HG03439 (cell line): ENCODE measurements around the gene FBXW12.

Experiments
- ATAC-seq: cut with Tn5 transposase; IDR thresholded peaks from one replicate; pipeline ENCODE4 v1.9.1; 2021; ENCODE audit warnings: mild to moderate bottlenecking, moderate library complexity; ENCODE audit not compliant: unreplicated experiment

FBXW12 gene

GRCh38 chr3:48434591-48435222 lies 62.7 kb downstream of the FBXW12 start:
- no peak for ATAC-seq

GRCh38 chr3:48435223-48435595 lies 63.2 kb downstream of the FBXW12 start:
- no peak for ATAC-seq

- no peak for ATAC-seq
Observed at GRCh38 chr3:48435774-48436476, 63.9 kb downstream of the FBXW12 start.

- no peak for ATAC-seq
Observed at GRCh38 chr3:48436477-48436787, 64.4 kb downstream of the FBXW12 start.

- no peak for ATAC-seq
Observed at GRCh38 chr3:48436855-48437254, 64.8 kb downstream of the FBXW12 start.

- ATAC-seq: no peak
Observed at GRCh38 chr3:48437812-48438211, 65.8 kb downstream of the FBXW12 start.

- ATAC-seq: peak; percentile 88
Observed at GRCh38 chr3:48439820-48440589, 68.0 kb downstream of the FBXW12 start, which contains the start of the genes CCDC51 and TMA7. Gene CCDC51, minus strand, starts transcription at chr3:48440119. Its CDS starts 4,991 bp downstream, at chr3:48435128. Gene TMA7, plus strand, starts transcription at chr3:48440257. Its CDS starts 40 bp downstream, at chr3:48440297.

GRCh38 chr3:48440590-48440958 lies 68.6 kb downstream of the FBXW12 start:
- ATAC-seq: no peak

- ATAC-seq: no peak
Observed at GRCh38 chr3:48441940-48442339, 69.9 kb downstream of the FBXW12 start.
